ENCODE measurements around the gene EEFSEC. TPM values are rescaled to one million over a fixed set of nuclear protein-coding genes. Genes with fewer than 3 reads are reported as not detected.

Gene EEFSEC
- total RNA-seq, 2 donors from 2014 or later: 3.4 to 20.3 TPM

- peaks cover 4 to 45% of the 10 kb centered on the region in 2 donors for H3K36me3 Mint-ChIP-seq
- DNase-seq (ENCODE audit: low spot score in 2 of 2) (no peak), ATAC-seq (no peak)
- peaks cover 20 to 34% of the 10 kb centered on the region in 2 donors for H3K9me3 Mint-ChIP-seq
- no peak overlapping the region for H3K27ac Mint-ChIP-seq
These were observed 298.8 kb downstream of the EEFSEC start for GRCh38 chr3:128452120-128452519.

- H3K9me3 Mint-ChIP-seq: peaks cover 15 to 30% of the 10 kb centered on the region in 2 donors
- ATAC-seq (no peak), DNase-seq (ENCODE audit: low spot score in 2 of 2) (no peak)
- peaks cover 0 to 39% of the 10 kb centered on the region in 2 donors for H3K36me3 Mint-ChIP-seq
- H3K27ac Mint-ChIP-seq: peak overlapping the region in 1 of 2 donors; percentile 13
These were observed 299.5 kb downstream of the EEFSEC start for GRCh38 chr3:128452678-128453275.

- no peak overlapping the region for H3K27ac Mint-ChIP-seq
- ATAC-seq: no peak
- peaks cover 11 to 25% of the 10 kb centered on the region in 2 donors for H3K9me3 Mint-ChIP-seq
- H3K36me3 Mint-ChIP-seq: peaks cover 0 to 33% of the 10 kb centered on the region in 2 donors
- DNase-seq (ENCODE audit: low spot score in 2 of 2): no peak
These were observed 300.4 kb downstream of the EEFSEC start for GRCh38 chr3:128453501-128454309.

- ATAC-seq (no peak), DNase-seq (ENCODE audit: low spot score in 2 of 2) (no peak)
- peaks cover 0 to 29% of the 10 kb centered on the region in 2 donors for H3K36me3 Mint-ChIP-seq
- peaks cover 9 to 21% of the 10 kb centered on the region in 2 donors for H3K9me3 Mint-ChIP-seq
- H3K27ac Mint-ChIP-seq: no peak overlapping the region
These were observed 301.0 kb downstream of the EEFSEC start for GRCh38 chr3:128454310-128454618.

GRCh38 chr3:128455116-128455515, 301.8 kb downstream of the EEFSEC start:
- peaks cover 4 to 16% of the 10 kb centered on the region in 2 donors for H3K9me3 Mint-ChIP-seq
- H3K27ac Mint-ChIP-seq: peak overlapping the region in 1 of 2 donors; percentile 67
- peaks cover 0 to 22% of the 10 kb centered on the region in 2 donors for H3K36me3 Mint-ChIP-seq
- no peak for DNase-seq (ENCODE audit: low spot score in 2 of 2)
- no peak for ATAC-seq

- ATAC-seq: no peak
- peaks cover 0 to 13% of the 10 kb centered on the region in 2 donors for H3K36me3 Mint-ChIP-seq
- H3K27ac Mint-ChIP-seq: no peak overlapping the region
- DNase-seq (ENCODE audit: low spot score in 2 of 2): no peak
- H3K9me3 Mint-ChIP-seq: peaks cover 0 to 6% of the 10 kb centered on the region in 2 donors
These were observed 302.8 kb downstream of the EEFSEC start for GRCh38 chr3:128455786-128456748.

GRCh38 chr3:128456776-128457715, 303.8 kb downstream of the EEFSEC start:
- no peak for ATAC-seq
- Mint-ChIP-seq H3K9me3 (no peaks in the 10 kb centered on the region), H3K27ac (no peak overlapping the region), H3K36me3 (peaks cover 0 to 3% of the 10 kb centered on the region in 2 donors)
- no peak for DNase-seq (ENCODE audit: low spot score in 2 of 2)

- ATAC-seq (no peak), DNase-seq (ENCODE audit: low spot score in 2 of 2) (no peak)
- peak overlapping the region in 1 of 2 donors; percentile 22 for H3K27ac Mint-ChIP-seq
- no peaks in the 10 kb centered on the region for H3K36me3 Mint-ChIP-seq
- no peaks in the 10 kb centered on the region for H3K9me3 Mint-ChIP-seq
These were observed 304.7 kb downstream of the EEFSEC start for GRCh38 chr3:128457937-128458336.

Other genes with a start within 250 kb of the EEFSEC start
- not detected for gene KBTBD12, start 238.2 kb upstream of the EEFSEC start, total RNA-seq
- gene SEC61A1, start 101.0 kb upstream of the EEFSEC start, total RNA-seq: 100 to 1,000 TPM; 110 to 127 TPM
- gene RUVBL1, start 29.7 kb upstream of the EEFSEC start, total RNA-seq: 10 to 100 TPM; 36.1 to 69.7 TPM

All from activated naive CD4-positive, alpha-beta T cell treated with anti-CD3 and anti-CD28 coated beads, Interleukin-2, amount 50 U/mL, for 72 hours (primary cell).